DOHH2 (cell line): ENCODE results near the gene MZB1.

Source experiments
- EZH2phosphoT487 ChIP-seq: fragments of 200-600 bp; sonication (generic); IDR thresholded peaks from 2 replicates; pipeline ENCODE4 v1.6.1; 2017; ENCODE audit warnings: borderline replicate concordance, mild to moderate bottlenecking, antibody characterized with exemption, low read length, moderate library complexity, mixed read lengths
- TF ChIP-seq, protein P1 (sequence below): fragments of 200-600 bp; sonication (generic); IDR thresholded peaks from one replicate; pipeline ENCODE4 v1.5.1; 2014; ENCODE audit warnings: antibody characterized with exemption, mild to moderate bottlenecking, low read depth, low read length; ENCODE audit not compliant: poor library complexity, severe bottlenecking

DNA sequence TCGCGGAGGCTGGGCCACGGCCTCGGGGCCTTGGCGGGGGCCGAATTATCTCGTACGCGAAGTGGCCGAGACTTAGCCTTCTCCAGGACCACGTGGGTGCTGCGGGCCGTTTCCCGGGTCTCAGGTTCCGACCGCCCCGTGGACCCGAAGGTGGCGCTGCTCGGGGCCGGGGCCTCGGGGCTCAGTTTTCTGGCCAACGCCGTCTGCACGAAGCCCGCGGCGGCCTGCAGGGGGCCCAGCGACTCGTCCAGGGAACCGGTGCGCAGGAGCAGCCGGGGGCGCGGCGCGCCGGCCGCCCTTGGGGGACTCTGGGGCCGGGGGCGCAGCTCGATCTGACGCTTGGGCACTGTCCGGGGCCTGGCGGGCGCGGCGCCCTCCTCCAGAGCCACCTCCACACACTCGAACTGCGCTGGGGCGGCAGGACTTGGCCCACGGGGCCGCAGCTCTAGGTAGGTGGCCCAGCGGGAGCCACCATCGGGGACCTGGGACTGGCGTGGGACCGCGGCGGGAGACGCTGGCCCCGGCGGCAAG is 4.5 kb upstream of the MZB1 start:
- TF ChIP-seq, protein P1, sequence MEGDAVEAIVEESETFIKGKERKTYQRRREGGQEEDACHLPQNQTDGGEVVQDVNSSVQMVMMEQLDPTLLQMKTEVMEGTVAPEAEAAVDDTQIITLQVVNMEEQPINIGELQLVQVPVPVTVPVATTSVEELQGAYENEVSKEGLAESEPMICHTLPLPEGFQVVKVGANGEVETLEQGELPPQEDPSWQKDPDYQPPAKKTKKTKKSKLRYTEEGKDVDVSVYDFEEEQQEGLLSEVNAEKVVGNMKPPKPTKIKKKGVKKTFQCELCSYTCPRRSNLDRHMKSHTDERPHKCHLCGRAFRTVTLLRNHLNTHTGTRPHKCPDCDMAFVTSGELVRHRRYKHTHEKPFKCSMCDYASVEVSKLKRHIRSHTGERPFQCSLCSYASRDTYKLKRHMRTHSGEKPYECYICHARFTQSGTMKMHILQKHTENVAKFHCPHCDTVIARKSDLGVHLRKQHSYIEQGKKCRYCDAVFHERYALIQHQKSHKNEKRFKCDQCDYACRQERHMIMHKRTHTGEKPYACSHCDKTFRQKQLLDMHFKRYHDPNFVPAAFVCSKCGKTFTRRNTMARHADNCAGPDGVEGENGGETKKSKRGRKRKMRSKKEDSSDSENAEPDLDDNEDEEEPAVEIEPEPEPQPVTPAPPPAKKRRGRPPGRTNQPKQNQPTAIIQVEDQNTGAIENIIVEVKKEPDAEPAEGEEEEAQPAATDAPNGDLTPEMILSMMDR, result peak; percentile 57
- TF ChIP-seq EZH2phosphoT487, result no peak
